BE2C (cell line): ENCODE results near the gene CHCHD6.

Experiments used
- DNase-seq: peaks from one replicate; pipeline ENCODE4 v3.0.0-alpha.2; 2020
- H3K27me3 ChIP-seq: fragments of 250-450 bp; sonication (Bioruptor Pico); 2 replicates; pipeline ENCODE4 v1.5.1; 2020; ENCODE audit warnings: mild to moderate bottlenecking
- H3K36me3 ChIP-seq: fragments of 250-450 bp; sonication (Bioruptor Pico); 2 replicates; pipeline ENCODE4 v1.5.1; 2020; ENCODE audit warnings: mild to moderate bottlenecking
- H3K4me1 ChIP-seq: fragments of 250-450 bp; sonication (Bioruptor Pico); 2 replicates; pipeline ENCODE4 v1.5.1; 2020
- H3K4me3 ChIP-seq: 2 replicates; pipeline ENCODE4 v1.5.1; 2011; ENCODE audit warnings: low read depth, low read length
- H3K9me3 ChIP-seq: fragments of 250-450 bp; sonication (Bioruptor Pico); 2 replicates; pipeline ENCODE4 v1.5.1; 2020
- TF ChIP-seq, protein P1 (sequence below): IDR thresholded peaks from 2 replicates; pipeline ENCODE4 v1.5.1; 2012; ENCODE audit warnings: mild to moderate bottlenecking, low read depth, low read length

Gene CHCHD6

DNA sequence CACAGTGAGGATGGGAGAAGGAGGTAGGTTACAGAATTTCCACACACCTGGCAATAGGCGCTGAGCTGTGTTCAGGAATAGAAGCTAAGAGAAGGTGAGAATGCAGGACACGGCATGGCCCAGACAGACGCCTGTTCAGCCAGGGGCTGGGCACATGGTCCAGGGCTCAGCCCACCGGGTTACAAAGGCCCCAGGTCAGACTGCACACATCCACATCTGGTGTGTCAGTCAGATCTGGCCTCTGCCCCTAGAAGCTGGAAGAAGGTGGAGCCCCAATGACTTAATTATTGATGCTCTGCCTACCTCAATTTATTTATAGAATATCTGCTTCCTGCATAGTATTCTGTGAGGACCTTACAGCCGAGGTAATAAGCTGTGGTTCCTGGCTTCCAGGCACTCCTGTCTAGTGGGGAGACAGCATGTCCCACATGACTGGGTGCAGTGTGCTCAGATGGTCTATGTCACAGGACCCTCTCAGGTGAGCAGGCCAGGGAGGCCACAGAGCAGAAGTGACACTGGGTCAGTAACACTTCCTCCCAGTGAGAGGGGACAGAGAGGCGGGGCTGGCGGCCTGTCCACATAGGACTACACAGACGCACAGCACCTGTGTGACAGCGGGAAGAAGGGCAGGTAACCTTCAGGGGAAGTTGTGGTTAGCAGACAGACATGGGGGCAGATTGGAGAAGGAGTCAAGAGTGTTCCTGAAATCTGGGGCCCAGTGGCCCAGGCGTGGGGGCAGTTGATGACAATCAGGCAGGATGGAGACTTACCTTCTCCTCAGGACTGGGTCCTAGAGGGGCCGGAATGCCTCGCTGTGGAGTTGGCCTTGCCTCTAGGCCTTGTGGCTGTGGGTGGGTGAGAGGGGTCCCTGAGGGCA, 240.3 kb downstream of the CHCHD6 start:
- TF ChIP-seq, protein P1, sequence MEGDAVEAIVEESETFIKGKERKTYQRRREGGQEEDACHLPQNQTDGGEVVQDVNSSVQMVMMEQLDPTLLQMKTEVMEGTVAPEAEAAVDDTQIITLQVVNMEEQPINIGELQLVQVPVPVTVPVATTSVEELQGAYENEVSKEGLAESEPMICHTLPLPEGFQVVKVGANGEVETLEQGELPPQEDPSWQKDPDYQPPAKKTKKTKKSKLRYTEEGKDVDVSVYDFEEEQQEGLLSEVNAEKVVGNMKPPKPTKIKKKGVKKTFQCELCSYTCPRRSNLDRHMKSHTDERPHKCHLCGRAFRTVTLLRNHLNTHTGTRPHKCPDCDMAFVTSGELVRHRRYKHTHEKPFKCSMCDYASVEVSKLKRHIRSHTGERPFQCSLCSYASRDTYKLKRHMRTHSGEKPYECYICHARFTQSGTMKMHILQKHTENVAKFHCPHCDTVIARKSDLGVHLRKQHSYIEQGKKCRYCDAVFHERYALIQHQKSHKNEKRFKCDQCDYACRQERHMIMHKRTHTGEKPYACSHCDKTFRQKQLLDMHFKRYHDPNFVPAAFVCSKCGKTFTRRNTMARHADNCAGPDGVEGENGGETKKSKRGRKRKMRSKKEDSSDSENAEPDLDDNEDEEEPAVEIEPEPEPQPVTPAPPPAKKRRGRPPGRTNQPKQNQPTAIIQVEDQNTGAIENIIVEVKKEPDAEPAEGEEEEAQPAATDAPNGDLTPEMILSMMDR = no peak
- H3K9me3 ChIP-seq = no peaks in the 10 kb centered on the region
- H3K4me3 ChIP-seq = no peak overlapping the region
- H3K36me3 ChIP-seq = no peaks in the 10 kb centered on the region
- peaks cover 9% of the 10 kb centered on the region for H3K4me1 ChIP-seq
- H3K27me3 ChIP-seq = no peaks in the 10 kb centered on the region
- DNase-seq = no peak

DNA sequence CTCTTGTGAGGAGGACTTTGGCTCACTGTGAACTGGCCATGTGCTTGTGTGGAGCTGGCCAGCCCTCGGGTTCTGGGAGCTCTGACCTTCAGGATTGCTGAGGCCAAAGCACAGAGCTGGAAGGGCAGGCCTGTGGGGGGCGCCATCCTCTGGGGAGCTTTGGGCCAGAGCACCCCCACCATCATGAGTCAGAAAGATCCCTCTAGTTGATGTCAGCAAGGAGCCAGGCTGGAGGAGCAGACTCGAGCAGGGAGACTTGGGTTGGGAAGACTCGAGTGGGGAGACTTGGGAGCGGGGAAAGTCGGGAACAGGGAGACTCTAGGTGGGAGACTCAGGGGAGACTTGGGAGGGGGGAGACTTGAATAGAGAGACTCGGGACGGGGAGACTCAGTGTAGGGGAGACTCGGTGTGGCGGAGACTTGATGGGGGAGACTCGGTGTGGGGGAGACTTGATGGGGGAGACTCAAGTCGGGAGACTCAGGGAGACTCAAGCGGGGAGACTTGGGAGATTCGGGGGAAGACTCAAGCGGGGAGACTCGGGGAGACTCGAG, 241.2 kb downstream of the CHCHD6 start:
- Histone ChIP-seq H3K4me3 (no peak overlapping the region), H3K36me3 (no peaks in the 10 kb centered on the region), H3K4me1 (0 out of 2 replicates have a peak, but pooled peaks cover 3% of the 10 kb centered on the region), H3K27me3 (no peaks in the 10 kb centered on the region), H3K9me3 (no peaks in the 10 kb centered on the region)
- no peak for DNase-seq
- TF ChIP-seq, protein P1 = 0 out of 2 replicates have a peak, but pooled peaks have one; percentile 3

DNA sequence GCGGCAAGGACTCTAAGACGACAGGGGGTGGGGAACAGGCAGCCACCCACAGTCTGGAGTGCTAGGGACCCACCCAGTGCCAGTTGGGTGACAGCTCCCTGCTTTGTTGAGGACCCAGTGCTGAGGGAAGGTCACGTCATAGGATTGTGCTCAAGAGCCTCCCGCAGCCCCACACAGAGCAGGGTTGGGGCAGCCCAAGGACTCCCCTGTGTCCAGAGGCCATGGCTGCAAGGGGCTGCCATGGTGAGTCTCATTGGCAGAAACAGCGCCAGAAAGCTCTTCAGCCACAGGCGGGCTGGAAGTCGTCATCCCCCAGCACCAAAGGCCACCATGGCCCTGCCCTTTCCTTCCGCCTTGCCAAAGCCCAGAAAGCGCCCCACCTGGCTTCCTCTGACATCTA, 241.9 kb downstream of the CHCHD6 start:
- Histone ChIP-seq H3K4me1 (0 out of 2 replicates have a peak, but pooled peaks cover 3% of the 10 kb centered on the region), H3K27me3 (no peaks in the 10 kb centered on the region), H3K4me3 (no peak overlapping the region), H3K36me3 (no peaks in the 10 kb centered on the region), H3K9me3 (no peaks in the 10 kb centered on the region)
- TF ChIP-seq, protein P1 = no peak
- no peak for DNase-seq

DNA sequence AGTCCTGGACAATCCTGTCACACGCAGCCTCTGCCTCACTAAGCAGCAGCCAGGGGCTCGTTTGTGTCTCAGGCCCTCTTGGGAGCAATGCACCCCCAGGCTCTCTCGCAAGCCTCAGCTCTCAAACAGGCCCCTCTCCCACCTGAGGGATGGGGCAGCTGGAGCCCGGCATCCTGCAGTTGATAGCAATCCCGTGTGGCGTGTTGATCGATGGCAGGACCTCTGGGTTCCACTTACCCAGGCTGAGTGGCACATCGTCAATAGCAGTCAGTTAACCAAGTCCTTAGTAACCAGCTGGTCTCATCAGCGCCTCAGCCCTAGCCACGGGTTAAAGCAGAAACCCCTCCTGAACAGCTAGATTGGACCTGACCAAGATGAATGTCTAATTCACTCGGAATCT, 242.4 kb downstream of the CHCHD6 start:
- Histone ChIP-seq H3K9me3 (no peaks in the 10 kb centered on the region), H3K4me1 (0 out of 2 replicates have a peak, but pooled peaks cover 3% of the 10 kb centered on the region), H3K4me3 (no peak overlapping the region), H3K27me3 (no peaks in the 10 kb centered on the region), H3K36me3 (no peaks in the 10 kb centered on the region)
- TF ChIP-seq, protein P1 = no peak
- no peak for DNase-seq

DNA sequence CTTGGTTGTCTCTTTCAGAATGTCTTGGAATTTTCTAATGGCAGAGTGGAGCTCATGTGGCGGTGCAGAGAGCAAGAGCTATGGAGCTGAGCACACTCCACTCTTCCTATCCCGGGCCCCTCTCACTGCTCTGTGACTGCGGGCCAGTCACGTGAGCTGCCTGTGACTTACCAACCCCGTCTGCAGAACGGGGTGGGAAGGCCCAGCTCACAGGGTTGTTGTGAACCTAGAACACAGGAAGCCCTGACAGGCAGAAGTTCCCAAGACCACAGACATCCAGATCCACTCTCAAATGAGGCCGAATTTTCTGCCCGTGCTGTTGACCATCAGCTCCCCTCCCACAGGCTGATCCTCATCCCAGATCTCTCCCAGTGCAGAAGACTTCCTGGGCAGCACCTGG, 243.4 kb downstream of the CHCHD6 start:
- Histone ChIP-seq H3K9me3 (no peaks in the 10 kb centered on the region), H3K36me3 (no peaks in the 10 kb centered on the region), H3K27me3 (no peaks in the 10 kb centered on the region), H3K4me3 (no peak overlapping the region), H3K4me1 (0 out of 2 replicates have a peak, but pooled peaks cover 3% of the 10 kb centered on the region)
- DNase-seq = no peak
- TF ChIP-seq, protein P1 = no peak

DNA sequence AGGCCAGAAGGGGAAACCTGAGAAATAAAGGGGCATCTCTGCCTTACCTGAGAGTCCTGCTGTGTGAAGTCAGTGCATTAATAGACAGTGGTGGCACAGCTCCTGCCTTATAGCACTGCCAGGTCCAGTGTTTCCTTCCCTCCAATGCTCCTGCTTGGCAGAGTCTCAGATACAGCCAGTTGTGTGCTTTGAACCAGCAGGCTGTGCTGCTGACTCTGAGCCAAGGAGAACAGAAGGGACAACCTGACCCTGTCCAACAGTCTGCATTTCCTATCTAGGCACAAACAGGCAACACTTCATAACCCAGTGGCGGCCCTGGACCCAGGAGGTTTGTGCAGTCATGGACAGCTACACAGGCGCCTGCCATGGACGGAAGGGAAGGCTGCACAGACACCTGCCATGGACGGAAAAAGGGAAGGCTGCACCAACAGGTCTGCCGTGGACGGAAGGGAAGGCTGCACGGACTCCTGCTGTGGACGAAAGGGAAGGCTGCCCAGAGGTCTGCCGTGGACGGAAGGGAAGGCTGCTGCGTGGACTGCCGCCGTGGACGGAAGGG, 245.0 kb downstream of the CHCHD6 start:
- 0 out of 2 replicates have a peak, but pooled peaks cover 3% of the 10 kb centered on the region for H3K4me1 ChIP-seq
- H3K27me3 ChIP-seq = no peaks in the 10 kb centered on the region
- H3K36me3 ChIP-seq = no peaks in the 10 kb centered on the region
- TF ChIP-seq, protein P1 = no peak
- no peak overlapping the region for H3K4me3 ChIP-seq
- no peak for DNase-seq
- H3K9me3 ChIP-seq = no peaks in the 10 kb centered on the region
